Retinal pigment epithelial cell (primary cell): ENCODE measurements around the gene PCSK1.
"Not testable (repeated sequence)": the region's sequence is repeated elsewhere in the genome, so short reads cannot be mapped to it uniquely, and the experiment has no call there.

Experiments used
- DNase-seq: peaks from one replicate; pipeline ENCODE4 v3.0.0-alpha.2; 2010; ENCODE audit warnings: low read depth
- H3K4me3 ChIP-seq: 2 replicates; pipeline ENCODE4 v1.5.1; 2011; ENCODE audit warnings: mild to moderate bottlenecking, low read length, control low read depth, moderate library complexity
- CTCF ChIP-seq: conservative IDR thresholded peaks from 2 replicates; pipeline ENCODE4 v1.5.1; 2011; ENCODE audit warnings: low read depth, low read length, control low read depth, inconsistent platforms

Gene PCSK1

GRCh38 chr5:96374653-96375052 lies 58.4 kb downstream of the PCSK1 start:
- no peak overlapping the region for H3K4me3 ChIP-seq
- no peak for DNase-seq
- no peak for TF ChIP-seq CTCF

GRCh38 chr5:96373381-96373733 lies 59.7 kb downstream of the PCSK1 start:
- H3K4me3 ChIP-seq, result no peak overlapping the region
- DNase-seq, result no peak
- no peak for TF ChIP-seq CTCF

GRCh38 chr5:96372726-96373380 lies 60.2 kb downstream of the PCSK1 start:
- no peak for TF ChIP-seq CTCF
- no peak for DNase-seq

GRCh38 chr5:96370976-96371375 lies 62.1 kb downstream of the PCSK1 start:
- DNase-seq, result peak; percentile 9
- TF ChIP-seq CTCF, result no peak
- H3K4me3 ChIP-seq, result no peak overlapping the region

More at GRCh38 chr5:96372726-96373380, 60.2 kb downstream of the PCSK1 start:
- no peak overlapping the region for H3K4me3 ChIP-seq

- not testable (repeated sequence) for DNase-seq
Observed at GRCh38 chr5:96367337-96367736, 65.7 kb downstream of the PCSK1 start.

GRCh38 chr5:96354237-96354636 lies 78.8 kb downstream of the PCSK1 start:
- no peak overlapping the region for H3K4me3 ChIP-seq
- DNase-seq, result no peak
- TF ChIP-seq CTCF, result no peak

More at GRCh38 chr5:96367337-96367736, 65.7 kb downstream of the PCSK1 start:
- not testable (repeated sequence) for H3K4me3 ChIP-seq

GRCh38 chr5:96353220-96353619 lies 79.8 kb downstream of the PCSK1 start:
- DNase-seq, result no peak
- no peak overlapping the region for H3K4me3 ChIP-seq
- TF ChIP-seq CTCF, result no peak

- no peak for DNase-seq
- no peak for TF ChIP-seq CTCF
- H3K4me3 ChIP-seq, result no peak overlapping the region
Observed at GRCh38 chr5:96350678-96351077, 82.4 kb downstream of the PCSK1 start.
